NT2/D1 (cell line): ENCODE measurements around the gene CYTH2.

Source experiments
- YY1 ChIP-seq: IDR thresholded peaks from 2 replicates; pipeline ENCODE4 v1.6.1; 2011; ENCODE audit not compliant: insufficient read length, insufficient read depth
- ZNF274 ChIP-seq: IDR thresholded peaks from 2 replicates; pipeline ENCODE4 v1.6.1; 2011; ENCODE audit warnings: mild to moderate bottlenecking, low read depth, low read length

GRCh38 chr19:48444936-48445200 lies 24.3 kb upstream of the CYTH2 start:
- no peak for TF ChIP-seq ZNF274
- no peak for TF ChIP-seq YY1
